Liver (tissue), 9 donors: ENCODE results near the gene NAXD. TPM values are rescaled to one million over a fixed set of nuclear protein-coding genes. Genes with fewer than 3 reads are reported as not detected.

ENCODE experiments used
- DNase-seq: peaks from one replicate; pipeline ENCODE4 v3.0.0-alpha.2; 2017; ENCODE audit warnings: low spot score
- H3K27ac ChIP-seq, 2 donors: one replicate each; pipeline ENCODE4 v1.7.0; 2013; ENCODE audit warnings: inconsistent platforms in 2 of 2, low read length in 2 of 2, control low read depth in 1 of 2, low read depth in 1 of 2, mild to moderate bottlenecking in 1 of 2
- H3K27me3 ChIP-seq, 4 donors: one replicate each; pipeline versions ENCODE4 v1.6.1 to v1.7.0; 2013; ENCODE audit warnings: low read length in 3 of 4, inconsistent platforms in 1 of 4, mild to moderate bottlenecking in 1 of 4, moderate library complexity in 1 of 4; ENCODE audit not compliant: control insufficient read depth in 4 of 4, insufficient read depth in 4 of 4
- H3K36me3 ChIP-seq, 4 donors: one replicate each; pipeline versions ENCODE4 v1.6.1 to v1.7.0; 2013; ENCODE audit warnings: low read length in 3 of 4, mild to moderate bottlenecking in 3 of 4, low read depth in 1 of 4, moderate library complexity in 1 of 4; ENCODE audit not compliant: control insufficient read depth in 4 of 4, insufficient read depth in 3 of 4
- H3K4me1 ChIP-seq, 4 donors: one replicate each; pipeline versions ENCODE4 v1.6.1 to v1.7.0; 2013; ENCODE audit warnings: low read length in 3 of 4, mild to moderate bottlenecking in 3 of 4, moderate library complexity in 1 of 4; ENCODE audit not compliant: control insufficient read depth in 4 of 4, insufficient read depth in 4 of 4
- H3K4me3 ChIP-seq, 3 donors: one replicate each; pipeline versions ENCODE4 v1.6.1 to v1.7.0; 2013; ENCODE audit warnings: low read length in 3 of 3, control low read depth in 1 of 3, low read depth in 1 of 3, mild to moderate bottlenecking in 1 of 3
- H3K9ac ChIP-seq, 2 donors: one replicate each; pipeline ENCODE4 v1.7.0; 2013; ENCODE audit warnings: low read length in 2 of 2, mild to moderate bottlenecking in 2 of 2, moderate library complexity in 2 of 2, control low read depth in 1 of 2, low read depth in 1 of 2
- H3K9me3 ChIP-seq, 4 donors: one replicate each; pipeline versions ENCODE4 v1.6.1 to v1.7.0; 2013; ENCODE audit warnings: low read length in 3 of 4; ENCODE audit not compliant: control insufficient read depth in 4 of 4
- EGR1 ChIP-seq, 2 donors: IDR thresholded peaks; 2 replicates each; pipeline ENCODE4 v1.6.1; 2016 to 2018; ENCODE audit warnings: antibody characterized with exemption in 2 of 2, low read depth in 2 of 2
- FOXA1 ChIP-seq: IDR thresholded peaks from 2 replicates; pipeline ENCODE4 v1.6.1; 2016; ENCODE audit warnings: antibody characterized with exemption
- GABPA ChIP-seq, 2 donors: IDR thresholded peaks in 1 of 2; conservative IDR thresholded peaks in 1 of 2; 2 replicates each; pipeline ENCODE4 v1.6.1; 2016; ENCODE audit warnings: antibody characterized with exemption in 2 of 2, mild to moderate bottlenecking in 1 of 2, moderate library complexity in 1 of 2
- HNF4A ChIP-seq, 2 donors: conservative IDR thresholded peaks; 2 replicates each; pipeline ENCODE4 v1.6.1; 2016; ENCODE audit warnings: antibody characterized with exemption in 2 of 2, mild to moderate bottlenecking in 2 of 2
- JUND ChIP-seq, 2 donors: IDR thresholded peaks; 2 replicates each; pipeline ENCODE4 v1.6.1; 2016; ENCODE audit warnings: antibody characterized with exemption in 2 of 2
- MAX ChIP-seq: IDR thresholded peaks from 2 replicates; pipeline ENCODE4 v1.6.1; 2016; ENCODE audit warnings: antibody characterized with exemption
- NR2F2 ChIP-seq: IDR thresholded peaks from 2 replicates; pipeline ENCODE4 v1.6.1; 2016; ENCODE audit warnings: antibody characterized with exemption
- RAD21 ChIP-seq, 2 donors: IDR thresholded peaks; 2 replicates each; pipeline ENCODE4 v1.6.1; 2016; ENCODE audit warnings: antibody characterized with exemption in 2 of 2, mild to moderate bottlenecking in 2 of 2
- REST ChIP-seq: IDR thresholded peaks from 2 replicates; pipeline ENCODE4 v1.6.1; 2016; ENCODE audit warnings: antibody characterized with exemption, mild to moderate bottlenecking
- SP1 ChIP-seq: IDR thresholded peaks from 2 replicates; pipeline ENCODE4 v1.6.1; 2018; ENCODE audit warnings: antibody characterized with exemption, mild to moderate bottlenecking
- TAF1 ChIP-seq: conservative IDR thresholded peaks from 2 replicates; pipeline ENCODE4 v1.6.1; 2016; ENCODE audit warnings: antibody characterized with exemption, mild to moderate bottlenecking
- YY1 ChIP-seq: IDR thresholded peaks from 2 replicates; pipeline ENCODE4 v1.6.1; 2016; ENCODE audit warnings: antibody characterized with exemption, mild to moderate bottlenecking
- ZBTB33 ChIP-seq: IDR thresholded peaks from 2 replicates; pipeline ENCODE4 v1.6.1; 2016; ENCODE audit warnings: antibody characterized with exemption
- WGBS: extraction: QIAGEN DNeasy Blood & Tissue Kit; methylation state at CpG from one replicate; pipeline ENCODE4 v1.1.7; 2013; 5-methylcytosine and 5-hydroxymethylcytosine counted together
- polyA plus RNA-seq, 2 donors: library from polyadenylated mRNA; stranded (reverse) in 1 of 2; unstranded in 1 of 2; fragments of 200-250 nt in 1 of 2; fragments of >200 nt in 1 of 2; fragmentation: Nextera tagmentation in 1 of 2; extraction: Ambion mirVana in 1 of 2; gene quantifications; one replicate each; pipeline versions ENCODE4 v1.2.1 to v1.2.3, GENCODE V29; 2013 to 2015
- total RNA-seq, 2 donors: library from RNA; depleted of rRNA; stranded (reverse); fragments of >200 nt; gene quantifications; one replicate each; pipeline ENCODE4 v1.2.3, GENCODE V29; 2014
- TF ChIP-seq, protein P1 (sequence below): fragments of 150-350 bp; IDR thresholded peaks from 2 replicates; pipeline ENCODE4 v1.5.1; 2017; ENCODE audit warnings: improper control_type of control experiment, low read depth, low read length; ENCODE audit not compliant: missing input control
- donor health status: healthy.
- donor health status: healthy.
- donor health status: healthy.
- donor health status: healthy.
- donor health status: healthy.

The NAXD gene
- total and polyA plus RNA-seq, 4 donors: 19.0 to 40.5 (median 27.6) TPM

GRCh38 chr13:110653851-110654250 lies 38.5 kb downstream of the NAXD start:
- Histone ChIP-seq H3K4me1 (no peaks in the 10 kb centered on the region), H3K27ac (no peak overlapping the region), H3K27me3 (no peaks in the 10 kb centered on the region), H3K9me3 (no peaks in the 10 kb centered on the region), H3K4me3 (no peak overlapping the region), H3K9ac (no peak overlapping the region), H3K36me3 (peaks cover 0 to 11% (median 0%) of the 10 kb centered on the region in 4 donors)
- DNase-seq: no peak
- 96% methylated on average over 14 of the region's 14 CpGs for WGBS
- TF ChIP-seq TAF1: no peak
- no peak for TF ChIP-seq SP1
- TF ChIP-seq ZBTB33: no peak
- no peak for TF ChIP-seq MAX
- no peak for TF ChIP-seq RAD21 (IDR thresholded peaks at IDR 0.05)
- no peak for TF ChIP-seq HNF4A (conservative IDR thresholded peaks at IDR 0.05)
- no peak for TF ChIP-seq REST
- no peak for TF ChIP-seq YY1
- TF ChIP-seq EGR1 (IDR thresholded peaks at IDR 0.05; ENCODE audit: low read depth in 2 of 2): no peak
- TF ChIP-seq NR2F2: no peak
- no peak for TF ChIP-seq FOXA1
- TF ChIP-seq JUND (IDR thresholded peaks at IDR 0.05): no peak
- no peak for TF ChIP-seq GABPA (IDR thresholded peaks at IDR 0.05 in 1 of 2, conservative IDR thresholded peaks at IDR 0.05 in 1 of 2)

DNA sequence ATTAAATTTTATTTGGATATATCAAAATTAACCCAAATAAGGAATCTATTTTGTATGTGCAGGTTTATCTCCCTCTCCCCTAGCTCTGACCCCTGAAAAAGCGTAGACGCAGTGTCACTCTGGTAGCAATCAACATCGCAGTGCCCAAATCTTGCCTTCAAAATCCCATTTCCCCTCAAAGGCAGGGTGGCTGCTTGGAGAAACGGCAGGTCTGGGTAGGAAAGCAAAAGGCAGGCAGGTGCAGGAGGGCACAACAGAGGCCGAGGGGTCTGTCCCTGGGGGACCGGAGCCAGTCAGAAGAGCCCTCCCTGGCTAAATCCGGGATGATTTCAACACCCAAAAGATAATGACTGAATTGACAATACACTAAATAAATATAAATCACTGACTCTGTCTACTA lies 41.9 kb downstream of the NAXD start:
- Histone ChIP-seq H3K27ac (no peak overlapping the region), H3K36me3 (peaks cover 0 to 10% (median 5%) of the 10 kb centered on the region in 4 donors), H3K9ac (no peak overlapping the region), H3K4me3 (no peak overlapping the region), H3K27me3 (no peaks in the 10 kb centered on the region), H3K9me3 (peaks cover 0 to 3% (median 0%) of the 10 kb centered on the region in 4 donors), H3K4me1 (no peaks in the 10 kb centered on the region)
- TF ChIP-seq ZBTB33 (no peak), HNF4A (conservative IDR thresholded peaks at IDR 0.05) (no peak), REST (no peak), MAX (no peak), EGR1 (IDR thresholded peaks at IDR 0.05; ENCODE audit: low read depth in 2 of 2) (no peak), YY1 (no peak), FOXA1 (no peak), NR2F2 (no peak), SP1 (no peak), JUND (IDR thresholded peaks at IDR 0.05) (no peak), GABPA (IDR thresholded peaks at IDR 0.05 in 1 of 2, conservative IDR thresholded peaks at IDR 0.05 in 1 of 2) (no peak), TAF1 (no peak)
- TF ChIP-seq, protein P1, sequence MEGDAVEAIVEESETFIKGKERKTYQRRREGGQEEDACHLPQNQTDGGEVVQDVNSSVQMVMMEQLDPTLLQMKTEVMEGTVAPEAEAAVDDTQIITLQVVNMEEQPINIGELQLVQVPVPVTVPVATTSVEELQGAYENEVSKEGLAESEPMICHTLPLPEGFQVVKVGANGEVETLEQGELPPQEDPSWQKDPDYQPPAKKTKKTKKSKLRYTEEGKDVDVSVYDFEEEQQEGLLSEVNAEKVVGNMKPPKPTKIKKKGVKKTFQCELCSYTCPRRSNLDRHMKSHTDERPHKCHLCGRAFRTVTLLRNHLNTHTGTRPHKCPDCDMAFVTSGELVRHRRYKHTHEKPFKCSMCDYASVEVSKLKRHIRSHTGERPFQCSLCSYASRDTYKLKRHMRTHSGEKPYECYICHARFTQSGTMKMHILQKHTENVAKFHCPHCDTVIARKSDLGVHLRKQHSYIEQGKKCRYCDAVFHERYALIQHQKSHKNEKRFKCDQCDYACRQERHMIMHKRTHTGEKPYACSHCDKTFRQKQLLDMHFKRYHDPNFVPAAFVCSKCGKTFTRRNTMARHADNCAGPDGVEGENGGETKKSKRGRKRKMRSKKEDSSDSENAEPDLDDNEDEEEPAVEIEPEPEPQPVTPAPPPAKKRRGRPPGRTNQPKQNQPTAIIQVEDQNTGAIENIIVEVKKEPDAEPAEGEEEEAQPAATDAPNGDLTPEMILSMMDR: no peak
- 95% methylated on average over 7 of the region's 7 CpGs for WGBS
- DNase-seq: no peak
